SK-N-SH treated with all-trans-retinoic acid at 6 μM for 48 hours (cell line): ENCODE results near the gene PCDH9.

Experiments used
- ATAC-seq: fragments of 200-7000 bp; cut with Tn5 transposase; 3 replicates; pipeline ENCODE4 v1.9.1; 2020; ENCODE audit warnings: mild to moderate bottlenecking, moderate library complexity
- ARNTL ChIP-seq: fragments of 450-650 bp; formaldehyde crosslinking; IDR thresholded peaks from 2 replicates; pipeline ENCODE4 v1.5.0; 2020; ENCODE audit warnings: low read depth, mild to moderate bottlenecking, moderate library complexity, borderline replicate concordance
- BACH2 ChIP-seq: fragments of 250-450 bp; sonication (Bioruptor Pico); IDR thresholded peaks from 2 replicates; pipeline ENCODE4 v1.9.0; 2021; ENCODE audit warnings: mild to moderate bottlenecking, borderline replicate concordance
- CREB5 ChIP-seq: fragments of 250-450 bp; sonication (Bioruptor Pico); IDR thresholded peaks from 2 replicates; pipeline ENCODE4 v1.5.1; 2020; ENCODE audit warnings: low read depth, mild to moderate bottlenecking, moderate library complexity
- ESRRG ChIP-seq: fragments of 250-450 bp; sonication (Bioruptor Pico); IDR thresholded peaks from 2 replicates; pipeline ENCODE4 v1.6.1; 2021; ENCODE audit warnings: mild to moderate bottlenecking
- GLIS3 ChIP-seq: fragments of 250-450 bp; sonication (Bioruptor Pico); IDR thresholded peaks from 2 replicates; pipeline ENCODE4 v1.5.0; 2020; ENCODE audit warnings: mild to moderate bottlenecking, moderate library complexity
- ISL1 ChIP-seq: fragments of 250-450 bp; sonication (Bioruptor Pico); IDR thresholded peaks from 2 replicates; pipeline ENCODE4 v2.1.2; 2022; ENCODE audit warnings: mild to moderate bottlenecking, moderate library complexity
- OSR1 ChIP-seq: fragments of 250-450 bp; sonication (Bioruptor Pico); IDR thresholded peaks from 2 replicates; pipeline ENCODE4 v1.8.0; 2022; ENCODE audit warnings: moderate library complexity, mild to moderate bottlenecking, inconsistent platforms
- PATZ1 ChIP-seq: fragments of 250-450 bp; sonication (Bioruptor Pico); IDR thresholded peaks from 2 replicates; pipeline ENCODE4 v1.8.0; 2020; ENCODE audit warnings: mild to moderate bottlenecking, moderate library complexity, borderline replicate concordance
- POU6F1 ChIP-seq: fragments of 250-450 bp; sonication (Bioruptor Pico); IDR thresholded peaks from 2 replicates; pipeline ENCODE4 v1.8.0; 2021; ENCODE audit warnings: low read depth, mild to moderate bottlenecking, moderate library complexity, borderline replicate concordance
- PPARA ChIP-seq: fragments of 250-450 bp; sonication (Bioruptor Pico); IDR thresholded peaks from 2 replicates; pipeline ENCODE4 v1.5.0; 2020; ENCODE audit warnings: mild to moderate bottlenecking, borderline replicate concordance
- RARB ChIP-seq: fragments of 250-450 bp; sonication (Bioruptor Pico); IDR thresholded peaks from 2 replicates; pipeline ENCODE4 v1.8.0; 2021; ENCODE audit warnings: mild to moderate bottlenecking, moderate library complexity
- SNAI2 ChIP-seq: fragments of 250-450 bp; sonication (Bioruptor Pico); IDR thresholded peaks from 2 replicates; pipeline ENCODE4 v1.5.0; 2020; ENCODE audit warnings: mild to moderate bottlenecking, moderate library complexity
- TCF4 ChIP-seq: fragments of 250-450 bp; sonication (Bioruptor Pico); IDR thresholded peaks from 2 replicates; pipeline ENCODE4 v1.8.0; 2021; ENCODE audit warnings: mild to moderate bottlenecking, moderate library complexity, borderline replicate concordance
- TOX ChIP-seq: fragments of 250-450 bp; sonication (Bioruptor Pico); IDR thresholded peaks from 2 replicates; pipeline ENCODE4 v1.8.0; 2021; ENCODE audit warnings: mild to moderate bottlenecking, moderate library complexity, borderline replicate concordance
- TSHZ2 ChIP-seq: fragments of 250-450 bp; sonication (Bioruptor Pico); IDR thresholded peaks from 2 replicates; pipeline ENCODE4 v1.5.0; 2020; ENCODE audit warnings: mild to moderate bottlenecking, moderate library complexity
- ZC3H10 ChIP-seq: fragments of 250-450 bp; sonication (Bioruptor Pico); IDR thresholded peaks from 2 replicates; pipeline ENCODE4 v1.5.1; 2021; ENCODE audit warnings: mild to moderate bottlenecking, moderate library complexity
- ZFP3 ChIP-seq: fragments of 250-450 bp; sonication (Bioruptor Pico); IDR thresholded peaks from 2 replicates; pipeline ENCODE4 v1.5.0; 2020; ENCODE audit warnings: mild to moderate bottlenecking, moderate library complexity
- ZFP30 ChIP-seq: fragments of 450-650 bp; formaldehyde crosslinking; IDR thresholded peaks from 2 replicates; pipeline ENCODE4 v1.5.0; 2022; ENCODE audit warnings: mild to moderate bottlenecking, moderate library complexity
- ZNF565 ChIP-seq: fragments of 450-650 bp; formaldehyde crosslinking; conservative IDR thresholded peaks from 2 replicates; pipeline ENCODE4 v1.5.0; 2020; ENCODE audit warnings: low read depth, mild to moderate bottlenecking, moderate library complexity
- ZNF70 ChIP-seq: fragments of 450-650 bp; formaldehyde crosslinking; IDR thresholded peaks from 2 replicates; pipeline ENCODE4 v1.5.0; 2020; ENCODE audit warnings: mild to moderate bottlenecking, moderate library complexity
- ZNF8 ChIP-seq: fragments of 450-650 bp; formaldehyde crosslinking; IDR thresholded peaks from 2 replicates; pipeline ENCODE4 v1.5.0; 2020; ENCODE audit warnings: mild to moderate bottlenecking, moderate library complexity

The PCDH9 gene

GRCh38 chr13:66501181-66501580 is 729.0 kb downstream of the PCDH9 start (continued):
- peak; percentile 22; the same call in 1 of the 2 replicates for TF ChIP-seq CREB5 (CRISPR knock-in tag)
- TF ChIP-seq ESRRG: no peak
- peak; percentile 81 for TF ChIP-seq ISL1
- no peak for TF ChIP-seq TCF4 (CRISPR knock-in tag)
- no peak for TF ChIP-seq BACH2 (CRISPR knock-in tag)
- no peak for TF ChIP-seq ZNF565 (CRISPR knock-in tag)
- TF ChIP-seq ZNF70: no peak
- TF ChIP-seq TOX (CRISPR knock-in tag): peak; percentile 61; the same call in 1 of the 2 replicates
- TF ChIP-seq GLIS3 (CRISPR knock-in tag): no peak
- no peak for TF ChIP-seq ZFP3 (CRISPR knock-in tag)
- no peak for TF ChIP-seq OSR1 (CRISPR knock-in tag)
- no peak for TF ChIP-seq TSHZ2 (CRISPR knock-in tag)
- no peak for TF ChIP-seq ZFP30 (CRISPR knock-in tag)
- no peak for TF ChIP-seq ARNTL

GRCh38 chr13:66492479-66492878 is 737.7 kb downstream of the PCDH9 start:
- TF ChIP-seq RARB (CRISPR knock-in tag) (no peak), SNAI2 (no peak), ZNF70 (no peak), TCF4 (CRISPR knock-in tag) (no peak), ZNF8 (no peak), ZFP3 (CRISPR knock-in tag) (no peak), PATZ1 (no peak), TOX (CRISPR knock-in tag) (no peak), TSHZ2 (CRISPR knock-in tag) (no peak), POU6F1 (CRISPR knock-in tag) (no peak), GLIS3 (CRISPR knock-in tag) (no peak), ESRRG (no peak), PPARA (CRISPR knock-in tag) (no peak), ZNF565 (CRISPR knock-in tag) (no peak)
- TF ChIP-seq, all 23 proteins: peak for 0
- ATAC-seq: no peak

- no peak for ATAC-seq
- TF ChIP-seq ZNF8 (no peak), ARNTL (no peak), ZC3H10 (CRISPR knock-in tag) (no peak)
Observed at GRCh38 chr13:66491251-66491650, 738.9 kb downstream of the PCDH9 start.
